Smooth muscle cell (in vitro differentiated cells): ENCODE data around the gene BPIFB6. TPM values are rescaled to one million over a fixed set of nuclear protein-coding genes. Genes with fewer than 3 reads are reported as not detected.

Experiments
- DNase-seq: peaks from one replicate; lab custom pipeline; 2025; ENCODE audit not compliant: unreplicated experiment; lab: John Stamatoyannopoulos, UW
- H2AFZ ChIP-seq: fragments of 200-600 bp; sonication (generic); 2 replicates; pipeline ENCODE4 v1.6.0; 2016; ENCODE audit warnings: antibody characterized with exemption, low read depth, mild to moderate bottlenecking
- H3F3A ChIP-seq: fragments of 200-600 bp; sonication (generic); 2 replicates; pipeline ENCODE4 v1.6.0; 2017; ENCODE audit warnings: antibody characterized with exemption, low read depth
- H3K27ac ChIP-seq: fragments of 200-600 bp; sonication (generic); 2 replicates; pipeline ENCODE4 v1.5.1; 2016; ENCODE audit warnings: low read depth, mild to moderate bottlenecking
- H3K27me3 ChIP-seq: fragments of 200-600 bp; sonication (generic); 2 replicates; pipeline ENCODE4 v1.6.1; 2016; ENCODE audit warnings: low read depth, mild to moderate bottlenecking
- H3K36me3 ChIP-seq: fragments of 200-600 bp; sonication (generic); 2 replicates; pipeline ENCODE4 v1.5.1; 2016; ENCODE audit warnings: low read depth
- H3K4me1 ChIP-seq: fragments of 200-600 bp; sonication (generic); 2 replicates; pipeline ENCODE4 v1.5.1; 2016; ENCODE audit warnings: low read depth
- H3K4me2 ChIP-seq: fragments of 200-600 bp; sonication (generic); 2 replicates; pipeline ENCODE4 v1.6.0; 2016; ENCODE audit warnings: mild to moderate bottlenecking
- H3K4me3 ChIP-seq: fragments of 200-600 bp; sonication (generic); 2 replicates; pipeline ENCODE4 v1.5.1; 2016; ENCODE audit warnings: mild to moderate bottlenecking
- H3K79me2 ChIP-seq: fragments of 200-600 bp; sonication (generic); 2 replicates; pipeline ENCODE4 v1.6.0; 2016; ENCODE audit warnings: low read depth, mild to moderate bottlenecking
- H3K9ac ChIP-seq: fragments of 200-600 bp; sonication (generic); 2 replicates; pipeline ENCODE4 v1.6.0; 2016; ENCODE audit warnings: low read depth
- H3K9me3 ChIP-seq: fragments of 200-600 bp; sonication (generic); replicated peaks from 2 replicates; pipeline ENCODE4 v1.5.1; 2016; ENCODE audit warnings: low read depth
- H4K20me1 ChIP-seq: fragments of 200-600 bp; sonication (generic); 2 replicates; pipeline ENCODE4 v1.6.0; 2016; ENCODE audit warnings: low read depth
- CTCF ChIP-seq: fragments of 200-600 bp; sonication (generic); IDR thresholded peaks from 2 replicates; pipeline ENCODE4 v1.5.1; 2017; ENCODE audit warnings: borderline replicate concordance, mild to moderate bottlenecking, antibody characterized with exemption; ENCODE audit not compliant: insufficient read depth, poor library complexity, severe bottlenecking
- WGBS: methylation state at CpG from one replicate; pipeline ENCODE4 v1.1.7; 2016; ENCODE audit warnings: low lambda C conversion rate; 5-methylcytosine and 5-hydroxymethylcytosine counted together
- polyA plus RNA-seq: library from polyadenylated mRNA; unstranded; fragments of >200 nt; fragmentation: Nextera tagmentation; extraction: Ambion mirVana; gene quantifications from 2 replicates; pipeline ENCODE4 v1.2.1, GENCODE V29; 2016
- total RNA-seq: library from RNA; depleted of rRNA; stranded (reverse); fragments of >200 nt; gene quantifications from 2 replicates; pipeline ENCODE4 v1.2.3, GENCODE V29; 2014

Gene BPIFB6
- total RNA-seq (not detected in 2 replicates), polyA plus RNA-seq (not detected in 2 replicates)

- no peaks in the 10 kb centered on the region for H3K9me3 ChIP-seq
- H3K27ac ChIP-seq: no peak within 1 kb of the TSS
- no peaks in the 10 kb centered on the region for H3K36me3 ChIP-seq
- H3F3A ChIP-seq: no peaks in the 10 kb centered on the region
- no peaks in the 10 kb centered on the region for H3K79me2 ChIP-seq
- no peak within 1 kb of the TSS for H2AFZ ChIP-seq
- no peak for TF ChIP-seq CTCF
- H3K4me3 ChIP-seq: no peak within 1 kb of the TSS
- H3K27me3 ChIP-seq: peaks cover 32% of the 10 kb centered on the region
- no peak within 1 kb of the TSS for H3K9ac ChIP-seq
- no peaks in the 10 kb centered on the region for H4K20me1 ChIP-seq
- H3K4me1 ChIP-seq: no peaks in the 10 kb centered on the region
- no peak for DNase-seq
- WGBS: 92% methylated on average over 10 of the region's 10 CpGs
- no peak within 1 kb of the TSS for H3K4me2 ChIP-seq
These were observed at the start of gene BPIFB6 for GRCh38 chr20:33031531-33031930. Gene BPIFB6 (plus strand): TSS chr20:33031648. CDS start chr20:33031648, 0 bp downstream.

GRCh38 chr20:32982617-32983458 is 48.6 kb upstream of the BPIFB6 start:
- Histone ChIP-seq H3K9me3 (no peaks in the 10 kb centered on the region), H3K36me3 (no peaks in the 10 kb centered on the region), H3K27me3 (no peaks in the 10 kb centered on the region), H3K27ac (no peak overlapping the region), H3K9ac (no peak overlapping the region), H3K79me2 (no peaks in the 10 kb centered on the region), H3K4me1 (peaks cover 5% of the 10 kb centered on the region), H3K4me3 (no peak overlapping the region), H2AFZ (no peak overlapping the region), H3F3A (no peaks in the 10 kb centered on the region), H4K20me1 (no peaks in the 10 kb centered on the region), H3K4me2 (no peak overlapping the region)
- 89% methylated on average over 10 of the region's 10 CpGs for WGBS
- DNase-seq: no peak
- TF ChIP-seq CTCF: no peak

- WGBS: 89% methylated on average over 12 of the region's 12 CpGs
- H3K9me3 ChIP-seq: no peaks in the 10 kb centered on the region
- no peaks in the 10 kb centered on the region for H3K79me2 ChIP-seq
- no peaks in the 10 kb centered on the region for H3K27me3 ChIP-seq
- H3K4me3 ChIP-seq: no peak overlapping the region
- H3K4me2 ChIP-seq: no peak overlapping the region
- H3K4me1 ChIP-seq: peaks cover 5% of the 10 kb centered on the region
- DNase-seq: no peak
- no peak for TF ChIP-seq CTCF
- no peaks in the 10 kb centered on the region for H3K36me3 ChIP-seq
- H3K9ac ChIP-seq: no peak overlapping the region
- H2AFZ ChIP-seq: no peak overlapping the region
- no peak overlapping the region for H3K27ac ChIP-seq
- no peaks in the 10 kb centered on the region for H3F3A ChIP-seq
- no peaks in the 10 kb centered on the region for H4K20me1 ChIP-seq
These were observed 47.9 kb upstream of the BPIFB6 start for GRCh38 chr20:32983459-32984112.
